HepG2 (cell line): ENCODE measurements around the gene PARD3. TPM values are rescaled to one million over a fixed set of nuclear protein-coding genes. Genes with fewer than 3 reads are reported as not detected.
A peak's percentile ranks its signal among the peaks of the same experiment; 100 is the strongest.

ENCODE experiments used
- FIP1L1 ChIP-seq: fragments of 200-400 bp; formaldehyde crosslinking; IDR thresholded peaks from 2 replicates; pipeline ENCODE4 v1.6.1; 2018; ENCODE audit warnings: low read depth, mild to moderate bottlenecking, low read length, moderate library complexity, borderline replicate concordance; ENCODE audit not compliant: insufficient read depth
- IKZF1 ChIP-seq: fragments of 450-650 bp; IDR thresholded peaks from 2 replicates; pipeline ENCODE4 v1.7.1; 2016
- SATB2 ChIP-seq: sonication (generic); formaldehyde crosslinking; IDR thresholded peaks from 2 replicates; pipeline ENCODE4 v1.5.0; 2020; ENCODE audit warnings: missing genetic modification reagents
- SMC3 ChIP-seq: IDR thresholded peaks from 2 replicates; pipeline ENCODE4 v1.6.1; 2011; ENCODE audit warnings: low read length, improper control_type of control experiment
- TP53 ChIP-seq: sonication (generic); formaldehyde crosslinking; conservative IDR thresholded peaks from 2 replicates; pipeline ENCODE4 v1.4.0; 2020; ENCODE audit warnings: missing genetic modification reagents
- ZBTB1 ChIP-seq: sonication (generic); formaldehyde crosslinking; IDR thresholded peaks from 2 replicates; pipeline ENCODE4 v1.4.0; 2020; ENCODE audit warnings: missing genetic modification reagents, borderline replicate concordance
- ZBTB3 ChIP-seq: sonication (generic); formaldehyde crosslinking; IDR thresholded peaks from 2 replicates; pipeline ENCODE4 v1.4.0; 2020; ENCODE audit warnings: low read depth, mild to moderate bottlenecking, moderate library complexity, missing genetic modification reagents, borderline replicate concordance
- ZNF577 ChIP-seq: sonication (generic); formaldehyde crosslinking; IDR thresholded peaks from 2 replicates; pipeline ENCODE4 v1.4.0; 2020; ENCODE audit warnings: mild to moderate bottlenecking, low read depth, missing genetic modification reagents, borderline replicate concordance
- polyA plus RNA-seq, 8 experiments: library from polyadenylated mRNA; depleted of rRNA in 3 of 8; stranded (reverse) in 7 of 8; unstranded in 1 of 8; fragments of >200 nt; fragmentation: Illumina TruSeq in 4 of 8; extraction: Trizol in 4 of 8; gene quantifications; 2 replicates each; pipeline versions ENCODE4 v1.2.1 to v1.2.3, GENCODE V29; 2011 to 2016; ENCODE audit warnings: low read depth in 4 of 8, missing spikeins in 1 of 8, mixed read lengths in 1 of 8; ENCODE audit not compliant: insufficient read depth in 1 of 8
- total RNA-seq, 5 experiments: library from RNA; depleted of rRNA; stranded (reverse); fragments of >200 nt; fragmentation: Illumina TruSeq; extraction: Trizol; gene quantifications; 2 replicates each; pipeline ENCODE4 v1.2.3, GENCODE V29; 2016; ENCODE audit warnings: low read depth in 1 of 5
- TF ChIP-seq, protein P1 (sequence below): sonication (generic); formaldehyde crosslinking; IDR thresholded peaks from 2 replicates; pipeline ENCODE4 v1.5.0; 2020; ENCODE audit warnings: mild to moderate bottlenecking, missing genetic modification reagents, borderline replicate concordance
- TF ChIP-seq, protein P2 (sequence below): sonication (generic); formaldehyde crosslinking; IDR thresholded peaks from 2 replicates; pipeline ENCODE4 v1.5.0; 2020; ENCODE audit warnings: missing genetic modification reagents
- TF ChIP-seq, protein P3 (sequence below): sonication (generic); formaldehyde crosslinking; IDR thresholded peaks from 2 replicates; pipeline ENCODE4 v1.9.0; 2022; ENCODE audit warnings: missing genetic modification reagents, mild to moderate bottlenecking, borderline replicate concordance
- TF ChIP-seq, protein P4 (sequence below): IDR thresholded peaks from 2 replicates; pipeline ENCODE4 v1.6.1; 2016; ENCODE audit warnings: missing compliant biosample characterization, missing genetic modification reagents, borderline replicate concordance
- TF ChIP-seq, protein P5 (sequence below): sonication (generic); formaldehyde crosslinking; IDR thresholded peaks from 2 replicates; pipeline ENCODE4 v1.4.0; 2020; ENCODE audit warnings: missing genetic modification reagents, borderline replicate concordance
- TF ChIP-seq, protein P6 (sequence below): sonication (generic); formaldehyde crosslinking; IDR thresholded peaks from 2 replicates; pipeline ENCODE4 v1.8.0; 2022; ENCODE audit warnings: missing genetic modification reagents, low read depth, mild to moderate bottlenecking, borderline replicate concordance

PARD3 gene
- total and polyA plus RNA-seq, 2 of the 13 experiments (the other 11 are each of a cell fraction or from before 2014, with no cell fraction given) = 40.9 to 60.0 TPM

DNA sequence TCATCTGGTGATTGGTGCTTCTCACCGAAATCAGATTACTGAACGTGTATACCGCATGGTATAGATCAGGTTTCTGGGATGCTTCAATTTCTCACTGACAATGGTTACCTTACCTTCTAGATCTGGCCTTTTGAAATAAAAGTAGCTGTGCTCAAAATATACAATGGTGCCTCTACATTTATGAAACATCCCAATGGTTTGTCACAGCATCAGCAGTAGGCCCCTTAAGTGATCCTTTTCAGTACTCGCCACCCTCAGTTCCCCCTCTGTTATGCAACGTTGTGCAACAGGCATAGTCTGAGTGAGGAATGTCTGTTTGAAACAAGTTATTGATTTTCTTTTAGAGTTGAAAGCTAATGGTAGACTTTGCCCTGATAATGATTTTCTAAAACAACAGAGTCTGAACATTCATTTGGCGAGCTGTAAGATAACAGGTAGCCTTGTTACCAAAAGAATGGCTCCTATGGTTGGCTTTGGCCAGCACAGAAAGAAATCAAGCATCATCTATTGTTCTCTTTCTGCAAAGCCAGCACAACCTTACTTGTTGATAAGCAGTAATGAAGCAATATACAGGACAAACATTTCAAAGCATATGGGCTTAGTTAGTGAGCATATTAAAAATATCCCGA, 693.9 kb downstream of the PARD3 start (continued):
- TF ChIP-seq, protein P1, sequence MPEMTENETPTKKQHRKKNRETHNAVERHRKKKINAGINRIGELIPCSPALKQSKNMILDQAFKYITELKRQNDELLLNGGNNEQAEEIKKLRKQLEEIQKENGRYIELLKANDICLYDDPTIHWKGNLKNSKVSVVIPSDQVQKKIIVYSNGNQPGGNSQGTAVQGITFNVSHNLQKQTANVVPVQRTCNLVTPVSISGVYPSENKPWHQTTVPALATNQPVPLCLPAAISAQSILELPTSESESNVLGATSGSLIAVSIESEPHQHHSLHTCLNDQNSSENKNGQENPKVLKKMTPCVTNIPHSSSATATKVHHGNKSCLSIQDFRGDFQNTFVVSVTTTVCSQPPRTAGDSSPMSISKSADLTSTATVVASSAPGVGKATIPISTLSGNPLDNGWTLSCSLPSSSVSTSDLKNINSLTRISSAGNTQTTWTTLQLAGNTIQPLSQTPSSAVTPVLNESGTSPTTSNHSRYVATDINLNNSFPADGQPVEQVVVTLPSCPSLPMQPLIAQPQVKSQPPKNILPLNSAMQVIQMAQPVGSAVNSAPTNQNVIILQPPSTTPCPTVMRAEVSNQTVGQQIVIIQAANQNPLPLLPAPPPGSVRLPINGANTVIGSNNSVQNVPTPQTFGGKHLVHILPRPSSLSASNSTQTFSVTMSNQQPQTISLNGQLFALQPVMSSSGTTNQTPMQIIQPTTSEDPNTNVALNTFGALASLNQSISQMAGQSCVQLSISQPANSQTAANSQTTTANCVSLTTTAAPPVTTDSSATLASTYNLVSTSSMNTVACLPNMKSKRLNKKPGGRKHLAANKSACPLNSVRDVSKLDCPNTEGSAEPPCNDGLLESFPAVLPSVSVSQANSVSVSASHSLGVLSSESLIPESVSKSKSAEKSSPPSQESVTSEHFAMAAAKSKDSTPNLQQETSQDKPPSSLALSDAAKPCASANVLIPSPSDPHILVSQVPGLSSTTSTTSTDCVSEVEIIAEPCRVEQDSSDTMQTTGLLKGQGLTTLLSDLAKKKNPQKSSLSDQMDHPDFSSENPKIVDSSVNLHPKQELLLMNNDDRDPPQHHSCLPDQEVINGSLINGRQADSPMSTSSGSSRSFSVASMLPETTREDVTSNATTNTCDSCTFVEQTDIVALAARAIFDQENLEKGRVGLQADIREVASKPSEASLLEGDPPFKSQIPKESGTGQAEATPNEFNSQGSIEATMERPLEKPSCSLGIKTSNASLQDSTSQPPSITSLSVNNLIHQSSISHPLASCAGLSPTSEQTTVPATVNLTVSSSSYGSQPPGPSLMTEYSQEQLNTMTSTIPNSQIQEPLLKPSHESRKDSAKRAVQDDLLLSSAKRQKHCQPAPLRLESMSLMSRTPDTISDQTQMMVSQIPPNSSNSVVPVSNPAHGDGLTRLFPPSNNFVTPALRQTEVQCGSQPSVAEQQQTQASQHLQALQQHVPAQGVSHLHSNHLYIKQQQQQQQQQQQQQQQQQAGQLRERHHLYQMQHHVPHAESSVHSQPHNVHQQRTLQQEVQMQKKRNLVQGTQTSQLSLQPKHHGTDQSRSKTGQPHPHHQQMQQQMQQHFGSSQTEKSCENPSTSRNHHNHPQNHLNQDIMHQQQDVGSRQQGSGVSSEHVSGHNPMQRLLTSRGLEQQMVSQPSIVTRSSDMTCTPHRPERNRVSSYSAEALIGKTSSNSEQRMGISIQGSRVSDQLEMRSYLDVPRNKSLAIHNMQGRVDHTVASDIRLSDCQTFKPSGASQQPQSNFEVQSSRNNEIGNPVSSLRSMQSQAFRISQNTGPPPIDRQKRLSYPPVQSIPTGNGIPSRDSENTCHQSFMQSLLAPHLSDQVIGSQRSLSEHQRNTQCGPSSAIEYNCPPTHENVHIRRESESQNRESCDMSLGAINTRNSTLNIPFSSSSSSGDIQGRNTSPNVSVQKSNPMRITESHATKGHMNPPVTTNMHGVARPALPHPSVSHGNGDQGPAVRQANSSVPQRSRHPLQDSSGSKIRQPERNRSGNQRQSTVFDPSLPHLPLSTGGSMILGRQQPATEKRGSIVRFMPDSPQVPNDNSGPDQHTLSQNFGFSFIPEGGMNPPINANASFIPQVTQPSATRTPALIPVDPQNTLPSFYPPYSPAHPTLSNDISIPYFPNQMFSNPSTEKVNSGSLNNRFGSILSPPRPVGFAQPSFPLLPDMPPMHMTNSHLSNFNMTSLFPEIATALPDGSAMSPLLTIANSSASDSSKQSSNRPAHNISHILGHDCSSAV (CRISPR knock-in tag) = no peak
- TF ChIP-seq ZNF577 (CRISPR knock-in tag) (no peak), TP53 (CRISPR knock-in tag) (0 out of 2 replicates have a peak, but pooled peaks have one; percentile 14), IKZF1 (no peak), FIP1L1 (no peak), SMC3 (peak; percentile 76), ZBTB1 (no peak), ZBTB3 (CRISPR knock-in tag) (no peak; the same call in 1 of the 2 replicates), SATB2 (0 out of 2 replicates have a peak, but pooled peaks have one; percentile 76)
- TF ChIP-seq, protein P2, sequence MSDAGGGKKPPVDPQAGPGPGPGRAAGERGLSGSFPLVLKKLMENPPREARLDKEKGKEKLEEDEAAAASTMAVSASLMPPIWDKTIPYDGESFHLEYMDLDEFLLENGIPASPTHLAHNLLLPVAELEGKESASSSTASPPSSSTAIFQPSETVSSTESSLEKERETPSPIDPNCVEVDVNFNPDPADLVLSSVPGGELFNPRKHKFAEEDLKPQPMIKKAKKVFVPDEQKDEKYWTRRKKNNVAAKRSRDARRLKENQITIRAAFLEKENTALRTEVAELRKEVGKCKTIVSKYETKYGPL (CRISPR knock-in tag) = peak; percentile 99
- TF ChIP-seq, protein P3, sequence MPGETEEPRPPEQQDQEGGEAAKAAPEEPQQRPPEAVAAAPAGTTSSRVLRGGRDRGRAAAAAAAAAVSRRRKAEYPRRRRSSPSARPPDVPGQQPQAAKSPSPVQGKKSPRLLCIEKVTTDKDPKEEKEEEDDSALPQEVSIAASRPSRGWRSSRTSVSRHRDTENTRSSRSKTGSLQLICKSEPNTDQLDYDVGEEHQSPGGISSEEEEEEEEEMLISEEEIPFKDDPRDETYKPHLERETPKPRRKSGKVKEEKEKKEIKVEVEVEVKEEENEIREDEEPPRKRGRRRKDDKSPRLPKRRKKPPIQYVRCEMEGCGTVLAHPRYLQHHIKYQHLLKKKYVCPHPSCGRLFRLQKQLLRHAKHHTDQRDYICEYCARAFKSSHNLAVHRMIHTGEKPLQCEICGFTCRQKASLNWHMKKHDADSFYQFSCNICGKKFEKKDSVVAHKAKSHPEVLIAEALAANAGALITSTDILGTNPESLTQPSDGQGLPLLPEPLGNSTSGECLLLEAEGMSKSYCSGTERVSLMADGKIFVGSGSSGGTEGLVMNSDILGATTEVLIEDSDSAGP (CRISPR knock-in tag) = peak; percentile 19; the same call in 1 of the 2 replicates
- TF ChIP-seq, protein P4, sequence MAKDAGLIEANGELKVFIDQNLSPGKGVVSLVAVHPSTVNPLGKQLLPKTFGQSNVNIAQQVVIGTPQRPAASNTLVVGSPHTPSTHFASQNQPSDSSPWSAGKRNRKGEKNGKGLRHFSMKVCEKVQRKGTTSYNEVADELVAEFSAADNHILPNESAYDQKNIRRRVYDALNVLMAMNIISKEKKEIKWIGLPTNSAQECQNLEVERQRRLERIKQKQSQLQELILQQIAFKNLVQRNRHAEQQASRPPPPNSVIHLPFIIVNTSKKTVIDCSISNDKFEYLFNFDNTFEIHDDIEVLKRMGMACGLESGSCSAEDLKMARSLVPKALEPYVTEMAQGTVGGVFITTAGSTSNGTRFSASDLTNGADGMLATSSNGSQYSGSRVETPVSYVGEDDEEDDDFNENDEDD (CRISPR knock-in tag) = peak; percentile 65; the same call in 1 of the 2 replicates
- TF ChIP-seq, protein P5, sequence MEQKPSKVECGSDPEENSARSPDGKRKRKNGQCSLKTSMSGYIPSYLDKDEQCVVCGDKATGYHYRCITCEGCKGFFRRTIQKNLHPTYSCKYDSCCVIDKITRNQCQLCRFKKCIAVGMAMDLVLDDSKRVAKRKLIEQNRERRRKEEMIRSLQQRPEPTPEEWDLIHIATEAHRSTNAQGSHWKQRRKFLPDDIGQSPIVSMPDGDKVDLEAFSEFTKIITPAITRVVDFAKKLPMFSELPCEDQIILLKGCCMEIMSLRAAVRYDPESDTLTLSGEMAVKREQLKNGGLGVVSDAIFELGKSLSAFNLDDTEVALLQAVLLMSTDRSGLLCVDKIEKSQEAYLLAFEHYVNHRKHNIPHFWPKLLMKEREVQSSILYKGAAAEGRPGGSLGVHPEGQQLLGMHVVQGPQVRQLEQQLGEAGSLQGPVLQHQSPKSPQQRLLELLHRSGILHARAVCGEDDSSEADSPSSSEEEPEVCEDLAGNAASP (CRISPR knock-in tag) = peak; percentile 94; the same call in 1 of the 2 replicates
- TF ChIP-seq, protein P6, sequence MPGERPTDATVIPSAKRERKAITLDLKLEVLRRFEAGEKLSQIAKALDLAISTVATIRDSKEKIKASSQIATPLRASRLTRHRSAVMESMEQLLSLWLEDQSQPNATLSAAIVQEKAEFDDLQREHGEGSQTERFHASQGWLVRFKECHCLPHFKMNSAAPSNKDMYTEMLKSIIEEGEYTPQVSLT (CRISPR knock-in tag) = no peak
